ENCODE data around the gene NINL.

NINL gene

GRCh38 chr20:25511183-25511582 is 74.1 kb downstream of the NINL start:
- no peak overlapping the region for H3K4me3 ChIP-seq (ENCODE audit: insufficient read length, low read depth)
- H3K36me3 ChIP-seq (ENCODE audit: insufficient read depth, insufficient read length, low read length): peaks cover 92% of the 10 kb centered on the region
- no peaks in the 10 kb centered on the region for H3K4me1 ChIP-seq (ENCODE audit: insufficient read depth, insufficient read length)
- no peak for DNase-seq (ENCODE audit: low read depth, low spot score)
- peaks cover 23% of the 10 kb centered on the region; the same call in 1 of the 2 replicates for H3K9me3 ChIP-seq (ENCODE audit: insufficient read depth, low read length)
- no peak for TF ChIP-seq SUZ12 (IDR thresholded peaks at IDR 0.05; ENCODE audit: extremely low read depth, insufficient read depth, insufficient read length)
- TF ChIP-seq ZNF274 (IDR thresholded peaks at IDR 0.05; ENCODE audit: low read depth, low read length): no peak
- no peak for TF ChIP-seq YY1 (IDR thresholded peaks at IDR 0.05; ENCODE audit: insufficient read depth, insufficient read length)
- H3K27me3 ChIP-seq (ENCODE audit: insufficient read depth, insufficient read length): no peaks in the 10 kb centered on the region
- no peak overlapping the region for H3K9ac ChIP-seq (ENCODE audit: insufficient read length, low read depth)

- Histone ChIP-seq H3K27me3 (ENCODE audit: insufficient read depth, insufficient read length) (no peaks in the 10 kb centered on the region), H3K36me3 (ENCODE audit: insufficient read depth, insufficient read length, low read length) (peaks cover 94% of the 10 kb centered on the region), H3K4me3 (ENCODE audit: insufficient read length, low read depth) (no peak overlapping the region), H3K4me1 (ENCODE audit: insufficient read depth, insufficient read length) (no peaks in the 10 kb centered on the region), H3K9ac (ENCODE audit: insufficient read length, low read depth) (no peak overlapping the region), H3K9me3 (ENCODE audit: insufficient read depth, low read length) (peaks cover 18% of the 10 kb centered on the region; the same call in 1 of the 2 replicates)
- no peak for TF ChIP-seq ZNF274 (IDR thresholded peaks at IDR 0.05; ENCODE audit: low read depth, low read length)
- no peak for TF ChIP-seq YY1 (IDR thresholded peaks at IDR 0.05; ENCODE audit: insufficient read depth, insufficient read length)
- TF ChIP-seq SUZ12 (IDR thresholded peaks at IDR 0.05; ENCODE audit: extremely low read depth, insufficient read depth, insufficient read length): no peak
- DNase-seq (ENCODE audit: low read depth, low spot score): no peak
These were observed 74.6 kb downstream of the NINL start for GRCh38 chr20:25510721-25511120.

- no peak for DNase-seq (ENCODE audit: low read depth, low spot score)
- no peak for TF ChIP-seq YY1 (IDR thresholded peaks at IDR 0.05; ENCODE audit: insufficient read depth, insufficient read length)
- TF ChIP-seq SUZ12 (IDR thresholded peaks at IDR 0.05; ENCODE audit: extremely low read depth, insufficient read depth, insufficient read length): no peak
- no peak for TF ChIP-seq ZNF274 (IDR thresholded peaks at IDR 0.05; ENCODE audit: low read depth, low read length)
- peaks cover 13% of the 10 kb centered on the region; the same call in 1 of the 2 replicates for H3K9me3 ChIP-seq (ENCODE audit: insufficient read depth, low read length)
- peaks cover 95% of the 10 kb centered on the region for H3K36me3 ChIP-seq (ENCODE audit: insufficient read depth, insufficient read length, low read length)
- H3K4me3 ChIP-seq (ENCODE audit: insufficient read length, low read depth): no peak overlapping the region
- no peaks in the 10 kb centered on the region for H3K27me3 ChIP-seq (ENCODE audit: insufficient read depth, insufficient read length)
- no peak overlapping the region for H3K9ac ChIP-seq (ENCODE audit: insufficient read length, low read depth)
- no peaks in the 10 kb centered on the region for H3K4me1 ChIP-seq (ENCODE audit: insufficient read depth, insufficient read length)
These were observed 75.1 kb downstream of the NINL start for GRCh38 chr20:25510202-25510601.

GRCh38 chr20:25509084-25509483 is 76.2 kb downstream of the NINL start:
- peaks cover 94% of the 10 kb centered on the region for H3K36me3 ChIP-seq (ENCODE audit: insufficient read depth, insufficient read length, low read length)
- H3K9ac ChIP-seq (ENCODE audit: insufficient read length, low read depth): no peak overlapping the region
- 0 out of 2 replicates have a peak, but pooled peaks cover 2% of the 10 kb centered on the region for H3K9me3 ChIP-seq (ENCODE audit: insufficient read depth, low read length)
- TF ChIP-seq YY1 (IDR thresholded peaks at IDR 0.05; ENCODE audit: insufficient read depth, insufficient read length) (no peak), ZNF274 (IDR thresholded peaks at IDR 0.05; ENCODE audit: low read depth, low read length) (no peak), SUZ12 (IDR thresholded peaks at IDR 0.05; ENCODE audit: extremely low read depth, insufficient read depth, insufficient read length) (no peak)
- no peak for DNase-seq (ENCODE audit: low read depth, low spot score)
- H3K4me1 ChIP-seq (ENCODE audit: insufficient read depth, insufficient read length): no peaks in the 10 kb centered on the region
- no peak overlapping the region for H3K4me3 ChIP-seq (ENCODE audit: insufficient read length, low read depth)
- H3K27me3 ChIP-seq (ENCODE audit: insufficient read depth, insufficient read length): no peaks in the 10 kb centered on the region

GRCh38 chr20:25508083-25508770 is 77.1 kb downstream of the NINL start:
- no peak for TF ChIP-seq YY1 (IDR thresholded peaks at IDR 0.05; ENCODE audit: insufficient read depth, insufficient read length)
- TF ChIP-seq ZNF274 (IDR thresholded peaks at IDR 0.05; ENCODE audit: low read depth, low read length): no peak
- no peak for TF ChIP-seq SUZ12 (IDR thresholded peaks at IDR 0.05; ENCODE audit: extremely low read depth, insufficient read depth, insufficient read length)
- no peaks in the 10 kb centered on the region for H3K4me1 ChIP-seq (ENCODE audit: insufficient read depth, insufficient read length)
- H3K4me3 ChIP-seq (ENCODE audit: insufficient read length, low read depth): no peak overlapping the region
- no peaks in the 10 kb centered on the region for H3K9me3 ChIP-seq (ENCODE audit: insufficient read depth, low read length)
- H3K9ac ChIP-seq (ENCODE audit: insufficient read length, low read depth): no peak overlapping the region
- no peak for DNase-seq (ENCODE audit: low read depth, low spot score)
- H3K27me3 ChIP-seq (ENCODE audit: insufficient read depth, insufficient read length): no peaks in the 10 kb centered on the region
- peaks cover 94% of the 10 kb centered on the region for H3K36me3 ChIP-seq (ENCODE audit: insufficient read depth, insufficient read length, low read length)

GRCh38 chr20:25507385-25508082 is 77.8 kb downstream of the NINL start:
- TF ChIP-seq ZNF274 (IDR thresholded peaks at IDR 0.05; ENCODE audit: low read depth, low read length) (no peak), YY1 (IDR thresholded peaks at IDR 0.05; ENCODE audit: insufficient read depth, insufficient read length) (no peak), SUZ12 (IDR thresholded peaks at IDR 0.05; ENCODE audit: extremely low read depth, insufficient read depth, insufficient read length) (no peak)
- no peaks in the 10 kb centered on the region for H3K4me1 ChIP-seq (ENCODE audit: insufficient read depth, insufficient read length)
- H3K27me3 ChIP-seq (ENCODE audit: insufficient read depth, insufficient read length): no peaks in the 10 kb centered on the region
- H3K9me3 ChIP-seq (ENCODE audit: insufficient read depth, low read length): no peaks in the 10 kb centered on the region
- no peak for DNase-seq (ENCODE audit: low read depth, low spot score)
- H3K9ac ChIP-seq (ENCODE audit: insufficient read length, low read depth): no peak overlapping the region
- H3K36me3 ChIP-seq (ENCODE audit: insufficient read depth, insufficient read length, low read length): peaks cover 92% of the 10 kb centered on the region
- H3K4me3 ChIP-seq (ENCODE audit: insufficient read length, low read depth): no peak overlapping the region
